GM12873 (cell line): ENCODE measurements around the gene TLE3.

Experiments
- CTCF ChIP-seq: IDR thresholded peaks from 2 replicates; pipeline ENCODE4 v1.5.1; 2012; ENCODE audit warnings: low read depth, mild to moderate bottlenecking, moderate library complexity, low read length, control low read depth; ENCODE audit not compliant: insufficient read depth; ENCODE audit errors: missing control alignments

The TLE3 gene

GRCh38 chr15:70013656-70014313, 83.9 kb downstream of the TLE3 start:
- no peak for TF ChIP-seq CTCF

- no peak for TF ChIP-seq CTCF
Observed at GRCh38 chr15:70012895-70013294, 84.8 kb downstream of the TLE3 start.

DNA sequence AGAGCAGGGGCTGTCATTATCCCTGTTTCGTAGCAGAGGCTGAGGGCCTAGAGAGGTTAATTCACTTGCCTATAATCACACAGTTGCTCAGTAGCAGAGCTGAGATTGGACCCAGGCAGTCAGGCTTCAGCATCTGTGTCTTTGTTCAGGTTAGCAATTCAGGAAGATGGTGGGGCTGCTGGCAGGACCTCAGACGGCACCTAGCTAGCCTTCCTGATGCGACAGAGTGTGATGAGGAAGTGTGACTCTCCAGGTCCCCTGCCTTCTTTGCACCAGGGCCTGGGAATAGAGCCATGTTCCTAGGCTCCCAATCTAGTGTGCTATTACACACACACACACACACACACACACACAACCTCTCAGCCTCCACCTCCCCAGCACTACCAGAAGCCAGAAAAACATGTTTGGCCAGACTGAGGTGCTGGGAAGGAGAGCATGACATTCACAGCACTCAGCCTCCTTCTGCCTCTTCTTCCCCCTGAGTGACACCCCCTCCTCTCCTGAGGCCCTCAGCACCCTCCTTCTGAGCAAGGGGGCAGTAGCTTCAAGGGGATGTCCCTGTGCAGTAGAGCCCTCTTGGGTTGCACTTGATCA, 88.9 kb downstream of the TLE3 start:
- no peak for TF ChIP-seq CTCF

- TF ChIP-seq CTCF, result no peak
Observed at GRCh38 chr15:70006259-70007147, 91.2 kb downstream of the TLE3 start.

- no peak for TF ChIP-seq CTCF
Observed at GRCh38 chr15:70004826-70005225, 92.9 kb downstream of the TLE3 start.

DNA sequence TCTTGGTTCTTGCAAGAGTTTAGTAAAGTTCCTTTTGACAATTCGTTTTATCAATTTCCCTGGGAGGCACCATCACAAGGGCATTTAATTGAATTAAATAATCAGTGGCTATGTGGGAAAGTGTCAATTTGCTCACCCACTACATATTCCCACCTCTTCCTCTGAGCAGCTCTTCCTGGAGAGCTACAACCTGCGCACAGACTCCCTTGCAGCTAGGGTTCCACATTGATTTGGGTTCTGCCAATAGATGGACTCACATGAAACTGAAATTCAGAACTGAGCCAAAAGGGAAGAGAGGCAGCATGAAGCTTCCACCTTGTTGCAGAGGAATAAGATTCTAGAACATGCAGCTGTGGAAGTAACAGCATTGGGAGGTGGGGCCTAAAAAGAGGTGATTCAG, 94.8 kb downstream of the TLE3 start:
- no peak for TF ChIP-seq CTCF

DNA sequence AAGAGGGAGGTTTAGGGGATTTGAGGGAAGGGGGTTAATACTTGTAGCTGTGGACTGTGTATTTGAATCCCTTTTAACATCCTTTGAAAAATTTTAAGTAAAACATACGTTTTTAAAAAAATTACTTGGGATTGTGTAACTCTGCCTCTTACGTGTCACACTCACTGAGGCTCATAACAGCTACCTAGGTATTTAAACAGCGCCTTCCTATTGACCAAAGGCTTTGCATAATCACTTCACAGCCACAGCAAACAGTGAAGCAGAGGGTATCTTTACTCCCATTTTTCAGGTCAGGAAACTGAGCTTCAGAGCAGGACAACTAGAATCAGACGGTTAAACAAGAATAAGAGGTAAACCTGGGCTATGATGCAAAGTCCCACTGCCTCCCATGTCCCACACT, 95.9 kb downstream of the TLE3 start:
- TF ChIP-seq CTCF, result no peak
